GM12801 (cell line): ENCODE results near the gene VPS18.

Experiments used
- CTCF ChIP-seq: IDR thresholded peaks from one replicate; pipeline ENCODE4 v1.5.1; 2011; ENCODE audit warnings: control low read depth; ENCODE audit not compliant: insufficient read length; ENCODE audit errors: extremely low read depth

The VPS18 gene

GRCh38 chr15:40952901-40953712, 58.9 kb downstream of the VPS18 start, which contains the start of gene CHAC1:
CHAC1 (plus strand) TSS chr15:40953471; CDS start chr15:40953584, 113 bp downstream.
- TF ChIP-seq CTCF: no peak
